Activated CD4-positive, alpha-beta T cell treated with anti-CD3 and anti-CD28 coated beads, Interleukin-2, amount 10 ng/mL, durations not matched to agents 24 days and 14 days (primary cell): Measurements from ENCODE around the gene MZT2B. TPM values are rescaled to one million over a fixed set of nuclear protein-coding genes. Genes with fewer than 3 reads are reported as not detected.
"Not testable (repeated sequence)": the region's sequence is repeated elsewhere in the genome, so short reads cannot be mapped to it uniquely, and the experiment has no call there.

Experiments
- DNase-seq: peaks from one replicate; pipeline ENCODE4 v3.0.0; 2022
- H3K27ac Mint-ChIP-seq: one replicate; pipeline ENCODE4 v1.8.0; 2022; ENCODE audit warnings: mild to moderate bottlenecking, mixed read lengths
- H3K27me3 Mint-ChIP-seq: one replicate; pipeline ENCODE4 v1.8.0; 2022; ENCODE audit warnings: mixed read lengths
- H3K36me3 Mint-ChIP-seq: one replicate; pipeline ENCODE4 v1.8.0; 2022; ENCODE audit warnings: low read depth, mild to moderate bottlenecking, mixed read lengths
- H3K4me1 Mint-ChIP-seq: one replicate; pipeline ENCODE4 v1.8.0; 2021; ENCODE audit warnings: mixed read lengths
- H3K4me3 Mint-ChIP-seq: one replicate; pipeline ENCODE4 v1.8.0; 2022; ENCODE audit warnings: mild to moderate bottlenecking, moderate library complexity, mixed read lengths
- H3K9me3 Mint-ChIP-seq: one replicate; pipeline ENCODE4 v1.8.0; 2021; ENCODE audit warnings: mixed read lengths
- intact Hi-C: fragments of 100-400 bp; cut with micrococcal nuclease; formaldehyde crosslinking; loops from one replicate; pipeline ENCODE4 v1.15.1; 2023
- total RNA-seq: library from RNA; stranded (reverse); gene quantifications from 2 replicates; pipeline ENCODE4 v1.2.3, GENCODE V29; 2022

Gene MZT2B
- total RNA-seq, 1 donor from 2014 or later, result 329 TPM

- H3K36me3 Mint-ChIP-seq, result peaks cover 18% of the 10 kb centered on the region
- H3K4me3 Mint-ChIP-seq, H3K4me1 Mint-ChIP-seq, H3K27ac Mint-ChIP-seq, DNase-seq, H3K27me3 Mint-ChIP-seq, intact Hi-C loops, H3K9me3 Mint-ChIP-seq: not testable (repeated sequence)
Observed at GRCh38 chr2:130192451-130192850, 10.4 kb downstream of the MZT2B start.

- H3K27me3 Mint-ChIP-seq, DNase-seq, H3K9me3 Mint-ChIP-seq, H3K27ac Mint-ChIP-seq, intact Hi-C loops, H3K4me3 Mint-ChIP-seq, H3K4me1 Mint-ChIP-seq: not testable (repeated sequence)
- peaks cover 15% of the 10 kb centered on the region for H3K36me3 Mint-ChIP-seq
Observed at GRCh38 chr2:130193824-130194223, 11.8 kb downstream of the MZT2B start.

- H3K27ac Mint-ChIP-seq, intact Hi-C loops, DNase-seq, H3K4me3 Mint-ChIP-seq, H3K27me3 Mint-ChIP-seq, H3K9me3 Mint-ChIP-seq, H3K4me1 Mint-ChIP-seq: not testable (repeated sequence)
- H3K36me3 Mint-ChIP-seq, result peaks cover 12% of the 10 kb centered on the region
Observed at GRCh38 chr2:130195089-130195635, 13.1 kb downstream of the MZT2B start.

GRCh38 chr2:130196052-130196451 lies 14.0 kb downstream of the MZT2B start:
- DNase-seq, H3K36me3 Mint-ChIP-seq, intact Hi-C loops, H3K9me3 Mint-ChIP-seq, H3K27ac Mint-ChIP-seq, H3K4me3 Mint-ChIP-seq, H3K4me1 Mint-ChIP-seq, H3K27me3 Mint-ChIP-seq: not testable (repeated sequence)

GRCh38 chr2:130198343-130198742 lies 16.3 kb downstream of the MZT2B start, which contains the start of gene TUBA3E:
Gene TUBA3E (minus strand): TSS chr2:130198439. CDS start chr2:130198360, 79 bp downstream.
- intact Hi-C loops, result no loop called here
- no peak within 1 kb of the TSS for H3K27ac Mint-ChIP-seq
- no peaks in the 10 kb centered on the region for H3K9me3 Mint-ChIP-seq
- H3K27me3 Mint-ChIP-seq, result no peaks in the 10 kb centered on the region
- H3K4me1 Mint-ChIP-seq, result no peaks in the 10 kb centered on the region
- no peaks in the 10 kb centered on the region for H3K36me3 Mint-ChIP-seq
- no peak within 1 kb of the TSS for H3K4me3 Mint-ChIP-seq
- DNase-seq, result no peak

- H3K4me1 Mint-ChIP-seq, H3K9me3 Mint-ChIP-seq, H3K36me3 Mint-ChIP-seq, H3K27ac Mint-ChIP-seq, DNase-seq, H3K4me3 Mint-ChIP-seq, intact Hi-C loops, H3K27me3 Mint-ChIP-seq: not testable (repeated sequence)
Observed at GRCh38 chr2:130202518-130202917, 20.5 kb downstream of the MZT2B start.

GRCh38 chr2:130203150-130203549 lies 21.1 kb downstream of the MZT2B start:
- DNase-seq, H3K27me3 Mint-ChIP-seq, intact Hi-C loops, H3K9me3 Mint-ChIP-seq, H3K36me3 Mint-ChIP-seq, H3K27ac Mint-ChIP-seq, H3K4me3 Mint-ChIP-seq, H3K4me1 Mint-ChIP-seq: not testable (repeated sequence)

GRCh38 chr2:130207051-130207450 lies 25.0 kb downstream of the MZT2B start:
- H3K36me3 Mint-ChIP-seq, H3K9me3 Mint-ChIP-seq, H3K27ac Mint-ChIP-seq, H3K4me1 Mint-ChIP-seq, DNase-seq, H3K4me3 Mint-ChIP-seq, intact Hi-C loops: not testable (repeated sequence)
- H3K27me3 Mint-ChIP-seq, result peaks cover 10% of the 10 kb centered on the region

GRCh38 chr2:130219147-130219546 lies 37.1 kb downstream of the MZT2B start:
- H3K4me1 Mint-ChIP-seq, DNase-seq, H3K4me3 Mint-ChIP-seq, H3K27ac Mint-ChIP-seq, H3K9me3 Mint-ChIP-seq, intact Hi-C loops, H3K36me3 Mint-ChIP-seq: not testable (repeated sequence)
- peaks cover 19% of the 10 kb centered on the region for H3K27me3 Mint-ChIP-seq

GRCh38 chr2:130220505-130220904 lies 38.4 kb downstream of the MZT2B start:
- H3K9me3 Mint-ChIP-seq, H3K4me3 Mint-ChIP-seq, intact Hi-C loops, DNase-seq, H3K27ac Mint-ChIP-seq, H3K4me1 Mint-ChIP-seq, H3K36me3 Mint-ChIP-seq: not testable (repeated sequence)
- H3K27me3 Mint-ChIP-seq, result peaks cover 14% of the 10 kb centered on the region

- peaks cover 14% of the 10 kb centered on the region for H3K27me3 Mint-ChIP-seq
- H3K4me3 Mint-ChIP-seq, intact Hi-C loops, DNase-seq, H3K9me3 Mint-ChIP-seq, H3K27ac Mint-ChIP-seq, H3K36me3 Mint-ChIP-seq, H3K4me1 Mint-ChIP-seq: not testable (repeated sequence)
Observed at GRCh38 chr2:130222523-130222922, 40.5 kb downstream of the MZT2B start.

- H3K4me1 Mint-ChIP-seq, intact Hi-C loops, H3K36me3 Mint-ChIP-seq, DNase-seq, H3K27ac Mint-ChIP-seq, H3K9me3 Mint-ChIP-seq, H3K27me3 Mint-ChIP-seq, H3K4me3 Mint-ChIP-seq: not testable (repeated sequence)
Observed at GRCh38 chr2:130228005-130228404, 45.9 kb downstream of the MZT2B start.

- H3K9me3 Mint-ChIP-seq, H3K4me3 Mint-ChIP-seq, H3K27ac Mint-ChIP-seq, H3K27me3 Mint-ChIP-seq, H3K4me1 Mint-ChIP-seq, H3K36me3 Mint-ChIP-seq, intact Hi-C loops, DNase-seq: not testable (repeated sequence)
Observed at GRCh38 chr2:130228467-130229160, 46.6 kb downstream of the MZT2B start.

GRCh38 chr2:130229161-130229510 lies 47.1 kb downstream of the MZT2B start:
- peak; percentile 91 for DNase-seq
- H3K4me1 Mint-ChIP-seq, H3K36me3 Mint-ChIP-seq, intact Hi-C loops, H3K9me3 Mint-ChIP-seq, H3K27me3 Mint-ChIP-seq: not testable (repeated sequence)
- Mint-ChIP-seq H3K4me3 (peak overlapping the region; percentile 69), H3K27ac (peak overlapping the region; percentile 41)

- H3K4me1 Mint-ChIP-seq, H3K27me3 Mint-ChIP-seq, H3K9me3 Mint-ChIP-seq, H3K36me3 Mint-ChIP-seq, intact Hi-C loops, H3K4me3 Mint-ChIP-seq, DNase-seq, H3K27ac Mint-ChIP-seq: not testable (repeated sequence)
Observed at GRCh38 chr2:130230376-130230775, 48.3 kb downstream of the MZT2B start.
